Upper lobe of left lung (tissue), 4 donors: ENCODE measurements around the gene B3GNT5.

Experiments
- POLR2A ChIP-seq, 4 donors: fragments of 450-650 bp; IDR thresholded peaks; one replicate each; pipeline ENCODE4 v1.5.1; 2016 to 2017; ENCODE audit warnings: antibody characterized with exemption in 4 of 4, mild to moderate bottlenecking in 2 of 4
- POLR2AphosphoS5 ChIP-seq, 2 donors: sonication (generic); formaldehyde crosslinking; IDR thresholded peaks; one replicate each; pipeline ENCODE4 v1.5.1; 2017; ENCODE audit warnings: antibody characterized with exemption in 2 of 2
- TF ChIP-seq, protein P1 (sequence below), 6 experiments: fragments of 450-650 bp in 4 of 6; fragments of 200-600 bp in 2 of 6; sonication (generic) in 2 of 6; IDR thresholded peaks; one replicate each; pipeline ENCODE4 v1.5.1; 2016 to 2019; ENCODE audit warnings: antibody characterized with exemption in 6 of 6

GRCh38 chr3:183220828-183221227 is 32.2 kb upstream of the B3GNT5 start:
- TF ChIP-seq, protein P1, sequence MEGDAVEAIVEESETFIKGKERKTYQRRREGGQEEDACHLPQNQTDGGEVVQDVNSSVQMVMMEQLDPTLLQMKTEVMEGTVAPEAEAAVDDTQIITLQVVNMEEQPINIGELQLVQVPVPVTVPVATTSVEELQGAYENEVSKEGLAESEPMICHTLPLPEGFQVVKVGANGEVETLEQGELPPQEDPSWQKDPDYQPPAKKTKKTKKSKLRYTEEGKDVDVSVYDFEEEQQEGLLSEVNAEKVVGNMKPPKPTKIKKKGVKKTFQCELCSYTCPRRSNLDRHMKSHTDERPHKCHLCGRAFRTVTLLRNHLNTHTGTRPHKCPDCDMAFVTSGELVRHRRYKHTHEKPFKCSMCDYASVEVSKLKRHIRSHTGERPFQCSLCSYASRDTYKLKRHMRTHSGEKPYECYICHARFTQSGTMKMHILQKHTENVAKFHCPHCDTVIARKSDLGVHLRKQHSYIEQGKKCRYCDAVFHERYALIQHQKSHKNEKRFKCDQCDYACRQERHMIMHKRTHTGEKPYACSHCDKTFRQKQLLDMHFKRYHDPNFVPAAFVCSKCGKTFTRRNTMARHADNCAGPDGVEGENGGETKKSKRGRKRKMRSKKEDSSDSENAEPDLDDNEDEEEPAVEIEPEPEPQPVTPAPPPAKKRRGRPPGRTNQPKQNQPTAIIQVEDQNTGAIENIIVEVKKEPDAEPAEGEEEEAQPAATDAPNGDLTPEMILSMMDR (IDR thresholded peaks at IDR 0.05): no peak
- TF ChIP-seq POLR2A (IDR thresholded peaks at IDR 0.05) (no peak), POLR2AphosphoS5 (IDR thresholded peaks at IDR 0.05) (no peak)
